Upper lobe of left lung (tissue), 6 donors: ENCODE data around the gene TTBK2. TPM values are rescaled to one million over a fixed set of nuclear protein-coding genes. Genes with fewer than 3 reads are reported as not detected.

Experiments used
- ATAC-seq, 2 donors: fragments of 200-7000 bp; cut with Tn5 transposase; one replicate each; pipeline ENCODE4 v1.9.1; 2022; ENCODE audit warnings: mild to moderate bottlenecking in 2 of 2, moderate library complexity in 2 of 2; ENCODE audit not compliant: low FRiP score in 2 of 2
- DNase-seq, 2 donors: peaks; one replicate each; pipeline ENCODE4 v3.0.0-alpha.2; 2019 to 2020
- H3K27ac ChIP-seq, 4 donors: fragments of 200-600 bp; sonication (generic); one replicate each; pipeline ENCODE4 v1.5.1; 2016 to 2019
- H3K27me3 ChIP-seq, 4 donors: fragments of 200-600 bp; sonication (generic); one replicate each; pipeline ENCODE4 v1.5.1; 2017 to 2019
- H3K36me3 ChIP-seq, 4 donors: fragments of 200-600 bp; sonication (generic); one replicate each; pipeline ENCODE4 v1.5.1; 2016 to 2019
- H3K4me1 ChIP-seq, 4 donors: fragments of 200-600 bp; sonication (generic); one replicate each; pipeline ENCODE4 v1.5.1; 2018 to 2019
- H3K4me3 ChIP-seq, 4 donors: fragments of 200-600 bp; sonication (generic); one replicate each; pipeline ENCODE4 v1.5.1; 2017 to 2019; ENCODE audit warnings: mild to moderate bottlenecking in 2 of 4, moderate library complexity in 1 of 4
- H3K9me3 ChIP-seq, 4 donors: fragments of 200-600 bp; sonication (generic); one replicate each; pipeline ENCODE4 v1.5.1; 2018 to 2019
- CTCF ChIP-seq, 6 experiments: fragments of 450-650 bp in 4 of 6; fragments of 200-600 bp in 2 of 6; sonication (generic) in 2 of 6; IDR thresholded peaks; one replicate each; pipeline ENCODE4 v1.5.1; 2016 to 2019; ENCODE audit warnings: antibody characterized with exemption in 6 of 6
- EP300 ChIP-seq, 4 donors: sonication (generic); formaldehyde crosslinking; IDR thresholded peaks; one replicate each; pipeline ENCODE4 v1.5.1; 2017; ENCODE audit warnings: antibody characterized with exemption in 4 of 4, control low read depth in 2 of 4
- POLR2A ChIP-seq, 4 donors: fragments of 450-650 bp; IDR thresholded peaks; one replicate each; pipeline ENCODE4 v1.5.1; 2016 to 2017; ENCODE audit warnings: antibody characterized with exemption in 4 of 4, mild to moderate bottlenecking in 2 of 4
- POLR2AphosphoS5 ChIP-seq, 2 donors: sonication (generic); formaldehyde crosslinking; IDR thresholded peaks; one replicate each; pipeline ENCODE4 v1.5.1; 2017; ENCODE audit warnings: antibody characterized with exemption in 2 of 2
- WGBS, 2 donors: methylation state at CpG; one replicate each; pipeline ENCODE4 v1.1.5; 2017 to 2018; 5-methylcytosine and 5-hydroxymethylcytosine counted together
- total RNA-seq, 6 donors: library from RNA; depleted of rRNA in 4 of 6; stranded (reverse); fragments of >200 nt in 4 of 6; gene quantifications; one replicate each; pipeline versions ENCODE4 v1.1.0 to v1.2.1, GENCODE V29; 2016 to 2021
- donor health status: DM: no; HTN: no; CAD: no; lungs with moderate emphysema.
- donor health status: DM: no; HTN: yes; CAD: no; lungs with severe emphysema.

TTBK2 gene
- total RNA-seq, 6 donors from 2014 or later: 8.2 to 28.3 (median 13.2) TPM

GRCh38 chr15:42711746-42712145 lies 208.8 kb downstream of the TTBK2 start:
- Histone ChIP-seq H3K4me3 (no peak overlapping the region), H3K36me3 (peaks cover 0 to 4% (median 0%) of the 10 kb centered on the region in 4 donors), H3K4me1 (peaks cover 5 to 17% (median 11%) of the 10 kb centered on the region in 4 donors), H3K27ac (no peak overlapping the region), H3K9me3 (no peaks in the 10 kb centered on the region), H3K27me3 (no peaks in the 10 kb centered on the region)
- no peak for TF ChIP-seq CTCF (IDR thresholded peaks at IDR 0.05)
- TF ChIP-seq POLR2A (IDR thresholded peaks at IDR 0.05): no peak
- TF ChIP-seq EP300 (IDR thresholded peaks at IDR 0.05): no peak
- no peak for TF ChIP-seq POLR2AphosphoS5 (IDR thresholded peaks at IDR 0.05)
- ATAC-seq (no peak), DNase-seq (no peak)
- 93 to 95% methylated on average over 3 of the region's 3 CpGs for WGBS, 2 donors

DNA sequence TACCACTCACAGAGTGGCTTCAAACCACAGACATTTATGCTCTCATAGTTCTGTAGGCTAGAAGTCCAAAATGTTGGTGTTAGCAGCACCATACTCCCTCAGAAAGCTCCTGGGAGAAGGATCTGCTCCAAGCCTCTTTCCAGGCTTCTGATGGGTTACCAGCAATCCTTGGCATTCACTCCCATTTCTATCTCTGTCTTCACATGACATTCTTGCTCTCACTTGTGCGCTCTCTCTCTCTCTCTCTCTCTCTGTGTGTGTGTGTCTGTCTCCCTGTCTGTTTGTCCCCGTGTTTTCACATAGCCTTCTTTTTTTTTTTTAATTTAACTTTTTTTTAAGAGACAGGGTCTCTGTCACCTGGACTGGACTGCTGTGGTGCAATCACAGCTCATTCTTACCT lies 209.9 kb downstream of the TTBK2 start:
- Histone ChIP-seq H3K4me1 (peaks cover 5 to 17% (median 11%) of the 10 kb centered on the region in 4 donors), H3K27me3 (no peaks in the 10 kb centered on the region), H3K27ac (no peak overlapping the region), H3K4me3 (no peak overlapping the region), H3K36me3 (peaks cover 0 to 4% (median 0%) of the 10 kb centered on the region in 4 donors), H3K9me3 (no peaks in the 10 kb centered on the region)
- DNase-seq: peak in 1 of 2 donors; percentile 20
- no peak for ATAC-seq
- TF ChIP-seq POLR2A (IDR thresholded peaks at IDR 0.05) (no peak), POLR2AphosphoS5 (IDR thresholded peaks at IDR 0.05) (no peak), EP300 (IDR thresholded peaks at IDR 0.05) (no peak), CTCF (IDR thresholded peaks at IDR 0.05) (no peak)
- WGBS, 2 donors: 85 to 93% methylated on average over 2 of the region's 2 CpGs

DNA sequence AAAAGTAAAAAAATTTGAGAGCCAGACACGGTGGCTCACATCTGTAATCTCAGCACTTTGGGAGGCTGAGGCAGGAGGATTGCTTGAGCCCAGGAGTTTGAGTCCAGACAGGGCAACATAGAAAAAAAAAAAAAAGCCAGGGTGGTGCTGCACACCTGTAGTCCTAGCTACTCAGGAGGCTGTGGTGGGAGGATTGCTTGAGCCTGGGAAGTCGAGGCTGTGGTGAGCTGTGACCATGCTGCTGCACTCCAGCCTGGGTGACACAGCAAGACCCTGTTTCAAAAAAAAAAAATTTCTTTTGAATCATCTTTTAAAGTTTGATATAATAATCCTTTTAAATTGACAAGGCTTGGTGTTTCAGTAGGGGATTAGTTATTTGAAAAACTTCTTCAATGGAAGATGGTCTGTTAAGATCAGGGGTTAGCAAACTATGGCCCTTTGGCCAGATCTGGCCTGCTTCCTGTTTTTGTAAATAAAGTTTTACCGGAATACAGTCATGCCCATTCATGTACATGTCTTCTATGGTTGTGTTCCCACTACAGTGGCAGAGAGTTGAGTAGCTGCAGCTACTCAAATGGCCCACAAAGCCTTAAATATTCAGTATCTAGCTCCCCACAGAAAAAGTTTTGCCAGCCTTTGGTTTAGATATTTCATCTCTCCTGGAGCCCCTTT lies 212.6 kb downstream of the TTBK2 start:
- Histone ChIP-seq H3K9me3 (no peaks in the 10 kb centered on the region), H3K27me3 (no peaks in the 10 kb centered on the region), H3K36me3 (peaks cover 0 to 4% (median 0%) of the 10 kb centered on the region in 4 donors), H3K27ac (peak overlapping the region in 1 of 4 donors; percentile 19), H3K4me1 (peaks cover 0 to 11% (median 3%) of the 10 kb centered on the region in 4 donors), H3K4me3 (no peak overlapping the region)
- DNase-seq: no peak
- no peak for ATAC-seq
- TF ChIP-seq EP300 (IDR thresholded peaks at IDR 0.05) (no peak), CTCF (IDR thresholded peaks at IDR 0.05) (no peak), POLR2AphosphoS5 (IDR thresholded peaks at IDR 0.05) (no peak), POLR2A (IDR thresholded peaks at IDR 0.05) (no peak)
- WGBS, 2 donors: 68 to 77% methylated on average over 3 of the region's 3 CpGs

DNA sequence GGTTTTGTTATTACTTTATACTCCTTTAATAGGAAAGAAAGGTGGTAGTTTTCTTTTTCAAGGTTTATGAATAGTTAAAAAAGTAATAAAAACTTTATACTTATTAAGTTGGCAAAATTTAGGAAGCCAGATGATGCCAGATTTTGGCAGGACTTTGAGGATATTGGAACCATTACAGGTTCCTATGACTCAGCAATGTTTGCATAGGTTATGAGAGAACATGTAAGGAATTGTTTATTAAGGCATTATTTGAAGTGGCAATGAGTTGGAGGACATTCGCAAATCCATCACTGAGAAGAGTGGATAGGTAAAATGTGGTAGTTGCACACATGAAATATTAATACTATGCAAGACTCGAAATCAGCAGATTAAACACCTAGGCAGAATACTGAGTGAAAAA lies 213.5 kb downstream of the TTBK2 start:
- WGBS, 2 donors: 59 to 71% methylated on average over 2 of the region's 2 CpGs
- Histone ChIP-seq H3K4me1 (peaks cover 0 to 11% (median 3%) of the 10 kb centered on the region in 4 donors), H3K27ac (peak overlapping the region in 1 of 4 donors; percentile 8), H3K27me3 (no peaks in the 10 kb centered on the region), H3K36me3 (peaks cover 0 to 4% (median 0%) of the 10 kb centered on the region in 4 donors), H3K4me3 (no peak overlapping the region), H3K9me3 (no peaks in the 10 kb centered on the region)
- DNase-seq (no peak), ATAC-seq (no peak)
- TF ChIP-seq CTCF (IDR thresholded peaks at IDR 0.05) (no peak), POLR2A (IDR thresholded peaks at IDR 0.05) (no peak), EP300 (IDR thresholded peaks at IDR 0.05) (no peak), POLR2AphosphoS5 (IDR thresholded peaks at IDR 0.05) (no peak)

DNA sequence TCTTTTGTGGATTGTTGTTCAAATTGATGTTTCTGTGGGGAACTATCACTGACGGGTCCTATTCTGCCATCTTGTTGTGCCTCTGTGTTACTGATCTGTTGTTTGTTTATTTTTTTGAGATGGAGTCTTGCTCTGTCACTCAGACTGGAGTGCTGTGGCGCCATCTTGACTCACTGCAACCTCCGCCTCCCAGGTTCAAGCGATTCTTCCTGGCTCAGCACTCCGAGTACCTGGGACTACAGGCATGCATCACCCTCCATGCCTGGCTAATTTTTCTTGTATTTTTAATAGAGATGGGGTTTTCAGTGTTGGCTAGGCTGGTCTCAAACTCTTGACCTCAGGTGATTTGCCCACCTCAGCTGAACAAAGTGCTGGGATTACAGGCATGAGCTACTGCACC lies 215.2 kb downstream of the TTBK2 start:
- TF ChIP-seq CTCF (IDR thresholded peaks at IDR 0.05): no peak
- TF ChIP-seq POLR2AphosphoS5 (IDR thresholded peaks at IDR 0.05): no peak
- no peak for TF ChIP-seq POLR2A (IDR thresholded peaks at IDR 0.05)
- TF ChIP-seq EP300 (IDR thresholded peaks at IDR 0.05): no peak
- 96 to 99% methylated on average over 5 of the region's 5 CpGs for WGBS, 2 donors

More for the DNA sequence above, 215.2 kb downstream of the TTBK2 start:
- no peak for DNase-seq
- Histone ChIP-seq H3K4me1 (peaks cover 0 to 11% (median 3%) of the 10 kb centered on the region in 4 donors), H3K36me3 (no peaks in the 10 kb centered on the region), H3K27me3 (no peaks in the 10 kb centered on the region), H3K27ac (no peak overlapping the region), H3K9me3 (no peaks in the 10 kb centered on the region), H3K4me3 (no peak overlapping the region)
- no peak for ATAC-seq
